A673 (cell line): ENCODE measurements around the gene TK2.

Experiments
- EZH2 ChIP-seq: fragments of 200-600 bp; sonication (generic); IDR thresholded peaks from 2 replicates; pipeline ENCODE4 v1.6.1; 2017; ENCODE audit warnings: borderline replicate concordance, low read depth, mild to moderate bottlenecking, mixed read lengths, antibody characterized with exemption, low read length; ENCODE audit not compliant: poor library complexity, severe bottlenecking
- TF ChIP-seq, protein P1 (sequence below): fragments of 300-800, 200-600 bp; sonication (generic); conservative IDR thresholded peaks from 2 replicates; pipeline ENCODE4 v1.5.1; 2017; ENCODE audit warnings: low read depth, mild to moderate bottlenecking, antibody characterized with exemption, low read length, moderate library complexity, mixed read lengths

DNA sequence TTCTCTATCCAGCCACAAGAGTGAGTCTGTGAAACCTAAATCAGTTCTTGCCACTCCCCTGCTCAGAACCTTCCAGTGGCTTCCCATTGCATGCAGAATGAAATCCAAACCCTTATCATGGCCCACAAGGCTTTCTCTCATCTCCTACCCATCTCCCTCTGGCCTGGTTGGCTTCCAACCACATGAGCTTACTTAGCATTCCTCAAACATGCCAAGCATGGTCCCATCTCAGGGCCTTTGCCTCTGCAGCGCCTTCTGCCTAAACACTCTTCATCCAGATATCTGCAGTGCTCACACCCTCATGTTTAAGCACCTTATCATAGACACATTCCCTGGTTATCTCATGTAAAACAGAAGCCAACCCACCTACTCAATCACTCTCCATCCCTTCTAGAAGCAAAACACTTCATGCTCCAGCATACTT, 15.5 kb downstream of the TK2 start:
- TF ChIP-seq, protein P1, sequence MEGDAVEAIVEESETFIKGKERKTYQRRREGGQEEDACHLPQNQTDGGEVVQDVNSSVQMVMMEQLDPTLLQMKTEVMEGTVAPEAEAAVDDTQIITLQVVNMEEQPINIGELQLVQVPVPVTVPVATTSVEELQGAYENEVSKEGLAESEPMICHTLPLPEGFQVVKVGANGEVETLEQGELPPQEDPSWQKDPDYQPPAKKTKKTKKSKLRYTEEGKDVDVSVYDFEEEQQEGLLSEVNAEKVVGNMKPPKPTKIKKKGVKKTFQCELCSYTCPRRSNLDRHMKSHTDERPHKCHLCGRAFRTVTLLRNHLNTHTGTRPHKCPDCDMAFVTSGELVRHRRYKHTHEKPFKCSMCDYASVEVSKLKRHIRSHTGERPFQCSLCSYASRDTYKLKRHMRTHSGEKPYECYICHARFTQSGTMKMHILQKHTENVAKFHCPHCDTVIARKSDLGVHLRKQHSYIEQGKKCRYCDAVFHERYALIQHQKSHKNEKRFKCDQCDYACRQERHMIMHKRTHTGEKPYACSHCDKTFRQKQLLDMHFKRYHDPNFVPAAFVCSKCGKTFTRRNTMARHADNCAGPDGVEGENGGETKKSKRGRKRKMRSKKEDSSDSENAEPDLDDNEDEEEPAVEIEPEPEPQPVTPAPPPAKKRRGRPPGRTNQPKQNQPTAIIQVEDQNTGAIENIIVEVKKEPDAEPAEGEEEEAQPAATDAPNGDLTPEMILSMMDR, result no peak
- no peak for TF ChIP-seq EZH2
